GM12892 (cell line): ENCODE results near the gene KCNMB1.

Source experiments
- POLR2A ChIP-seq: IDR thresholded peaks from 2 replicates; pipeline ENCODE4 v1.6.1; 2011; ENCODE audit warnings: low read depth, low read length, control low read depth
- POLR2AphosphoS5 ChIP-seq: IDR thresholded peaks from 2 replicates; pipeline ENCODE4 v1.6.1; 2011; ENCODE audit warnings: low read depth, low read length, control low read depth
- TAF1 ChIP-seq: IDR thresholded peaks from 2 replicates; pipeline ENCODE4 v1.6.1; 2011; ENCODE audit warnings: low read depth, mild to moderate bottlenecking, control low read depth, low read length, borderline replicate concordance

DNA sequence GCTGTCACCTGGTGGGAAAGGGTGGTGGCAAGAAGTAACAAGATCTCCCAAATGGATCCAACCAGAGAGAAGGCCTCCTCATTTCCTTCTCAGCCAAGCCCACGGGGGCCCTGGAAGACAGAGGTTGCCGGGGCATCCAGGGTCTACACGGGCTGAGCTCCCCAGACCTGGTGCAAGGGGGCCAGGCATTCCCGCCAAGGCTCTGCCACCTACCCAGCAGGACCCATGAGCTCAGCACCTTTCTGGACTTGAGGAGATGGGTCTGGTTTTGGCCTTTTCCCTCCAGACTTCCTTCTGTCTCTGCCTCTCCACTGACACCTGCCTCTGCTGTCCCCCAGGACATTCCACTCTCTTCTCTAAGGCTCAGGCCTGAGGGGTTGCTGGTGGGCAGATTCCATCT lies 42.4 kb upstream of the KCNMB1 start:
- TF ChIP-seq POLR2AphosphoS5 (no peak), POLR2A (no peak), TAF1 (no peak)
